ENCODE data around the gene CCDC117. TPM values are rescaled to one million over a fixed set of nuclear protein-coding genes. Genes with fewer than 3 reads are reported as not detected.

The CCDC117 gene
- total and polyA plus RNA-seq, 7 experiments from 2014 or later = 8.7 to 33.5 (median 19.7) TPM

DNA sequence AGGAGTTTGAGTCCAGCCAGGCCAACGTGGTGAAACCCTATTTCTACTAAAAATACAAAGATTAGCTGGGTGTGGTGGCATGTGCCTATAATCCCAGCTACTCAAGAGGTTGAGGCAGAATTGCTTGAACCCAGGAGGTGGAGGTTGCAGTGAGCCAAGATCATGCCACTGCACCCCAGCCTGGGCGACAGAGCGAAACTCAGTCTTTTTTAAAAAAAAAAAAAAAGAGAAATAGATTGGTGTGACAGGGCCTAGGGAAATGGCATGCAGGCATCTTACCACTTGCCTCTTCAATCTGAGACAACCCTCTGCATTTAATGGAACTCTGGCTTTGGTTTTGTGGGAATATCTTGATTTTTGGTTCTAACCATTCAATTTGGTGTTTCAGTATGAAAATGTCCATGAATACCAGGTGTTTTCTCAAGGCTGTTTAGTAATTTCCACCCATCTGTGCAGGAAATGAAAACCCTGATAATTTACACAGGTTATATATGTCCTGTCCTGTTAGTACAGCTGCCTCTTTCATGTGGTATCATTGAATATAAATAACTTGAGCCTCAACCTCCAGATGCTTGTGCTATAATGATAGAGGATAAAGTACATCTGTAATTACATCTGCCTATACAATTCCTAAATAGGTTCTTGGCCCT, 19.5 kb downstream of the CCDC117 start:
- POLR2A ChIA-PET = interaction anchor here (0.6 to 10.6 kb wide), 4 partner anchors 9 to 878 kb away, joined by 3 to 79 read pairs (median 6); partner anchors contain the start of gene XBP1
- H3K27me3 Mint-ChIP-seq = no peaks in the 10 kb centered on the region
- ATAC-seq (peak; percentile 23), DNase-seq (no peak)
- H3K27ac Mint-ChIP-seq = peak overlapping the region; percentile 12 to 97 (median 63)
- no peak overlapping the region for H3K4me3 ChIP-seq (ENCODE audit: low read length)
- H3K4me1 ChIP-seq (ENCODE audit: control insufficient read depth in 2 of 2, insufficient read depth in 2 of 2, low read length in 2 of 2) = peaks cover 22 to 34% of the 10 kb centered on the region in 2 donors
- CTCF ChIA-PET = interaction anchor here (1.1 to 7.8 kb wide), 2 partner anchors 38 to 64 kb away, joined by 4 to 82 read pairs; no protein-coding TSS in a partner anchor
- H3K36me3 Mint-ChIP-seq = peaks cover 10 to 41% (median 25%) of the 10 kb centered on the region in 5 donors
- H3K9me3 ChIP-seq (ENCODE audit: control insufficient read depth in 2 of 3, low read length in 3 of 3) = no peaks in the 10 kb centered on the region
- no peaks in the 10 kb centered on the region for H3K9me3 Mint-ChIP-seq
- H3K4me3 Mint-ChIP-seq = peak overlapping the region in 5 of 10 donors; percentile 10 to 40 (median 34)
- H3K27ac ChIP-seq (ENCODE audit: low read depth, low read length) = no peak overlapping the region
- H3K27me3 ChIP-seq (ENCODE audit: control insufficient read depth in 2 of 2, insufficient read depth in 2 of 2, low read length in 2 of 2) = no peaks in the 10 kb centered on the region
- H3K36me3 ChIP-seq (ENCODE audit: control insufficient read depth in 2 of 3, insufficient read depth in 3 of 3, low read length in 3 of 3) = peaks cover 25 to 34% (median 30%) of the 10 kb centered on the region in 3 experiments
- H3K4me1 Mint-ChIP-seq = peaks cover 38 to 74% (median 66%) of the 10 kb centered on the region in 7 donors
- intact Hi-C loops (cut with micrococcal nuclease) = loop anchor here (1.0 to 10.0 kb wide), 4 partner anchors 8 to 877 kb away; partner anchors contain the start of genes PITPNB (in 1 of the 2) and XBP1 (in 1 of the 2)

DNA sequence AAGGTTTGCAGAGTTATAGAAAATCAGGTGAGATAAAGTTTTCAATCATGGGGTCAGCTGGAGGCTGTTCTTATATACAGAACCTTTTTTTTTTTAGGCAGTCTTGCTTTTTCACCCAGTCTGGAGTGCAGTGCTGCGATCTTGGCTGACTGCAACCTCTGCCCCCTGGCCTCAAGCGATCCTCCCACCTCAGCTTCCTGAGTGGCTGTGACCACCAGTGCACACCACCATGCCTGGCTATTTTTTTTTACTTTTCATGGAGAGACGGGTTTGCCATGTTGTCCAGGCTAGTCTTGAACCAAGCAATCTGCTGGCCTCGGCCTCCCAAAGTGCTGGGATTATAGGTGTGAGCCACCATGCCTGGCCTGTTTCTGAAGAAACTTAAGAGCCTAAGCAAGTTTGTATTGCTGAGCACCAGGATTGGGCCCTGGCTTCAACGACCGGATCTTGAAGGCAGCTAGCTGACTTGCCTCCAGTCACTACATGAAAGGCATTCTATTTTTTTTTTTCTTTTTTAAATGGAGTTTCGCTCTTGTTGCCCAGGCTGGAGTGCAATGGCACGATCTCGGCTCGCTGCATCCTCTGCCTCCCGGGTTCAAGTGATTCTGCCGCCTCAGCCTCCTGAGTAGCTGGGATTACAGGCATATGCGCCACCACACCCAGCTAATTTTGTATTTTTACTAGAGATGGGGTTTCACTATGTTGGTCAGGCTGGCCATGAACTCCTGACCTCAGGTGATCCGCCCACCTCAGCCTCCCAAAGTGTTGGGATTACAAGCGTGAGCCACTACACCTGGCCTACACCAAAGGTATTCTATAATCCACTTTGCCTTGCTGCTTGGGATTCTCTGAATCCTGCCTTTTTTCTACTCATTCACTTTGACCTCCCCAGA, 20.2 kb downstream of the CCDC117 start:
- ChIA-PET POLR2A (interaction anchor here (0.6 to 10.6 kb wide), 4 partner anchors 8 to 879 kb away, joined by 3 to 79 read pairs (median 6); partner anchors contain the start of gene XBP1), CTCF (interaction anchor here (7.8 kb wide), 1 partner anchor 37 kb away, joined by 82 read pairs; no protein-coding TSS in a partner anchor)
- H3K4me1 ChIP-seq (ENCODE audit: control insufficient read depth in 2 of 2, insufficient read depth in 2 of 2, low read length in 2 of 2) = peaks cover 29 to 34% of the 10 kb centered on the region in 2 donors
- H3K27me3 ChIP-seq (ENCODE audit: control insufficient read depth in 2 of 2, insufficient read depth in 2 of 2, low read length in 2 of 2) = no peaks in the 10 kb centered on the region
- H3K36me3 ChIP-seq (ENCODE audit: control insufficient read depth in 2 of 3, insufficient read depth in 3 of 3, low read length in 3 of 3) = peaks cover 25 to 35% (median 31%) of the 10 kb centered on the region in 3 experiments
- Mint-ChIP-seq H3K4me1 (peaks cover 41 to 81% (median 71%) of the 10 kb centered on the region in 7 donors), H3K27me3 (no peaks in the 10 kb centered on the region), H3K4me3 (peak overlapping the region in 6 of 10 donors; percentile 1 to 41 (median 26)), H3K9me3 (no peaks in the 10 kb centered on the region), H3K27ac (peak overlapping the region; percentile 18 to 97 (median 76)), H3K36me3 (peaks cover 10 to 46% (median 26%) of the 10 kb centered on the region in 5 donors)
- intact Hi-C loops (cut with micrococcal nuclease) = loop anchor here (1.0 to 10.0 kb wide), 3 partner anchors 8 to 878 kb away; partner anchors contain the start of genes PITPNB (in 1 of the 2) and XBP1 (in 1 of the 2)
- no peak overlapping the region for H3K4me3 ChIP-seq (ENCODE audit: low read length)
- DNase-seq (peak in 1 of 9 donors; percentile 14), ATAC-seq (peak; percentile 39)
- H3K9me3 ChIP-seq (ENCODE audit: control insufficient read depth in 2 of 3, low read length in 3 of 3) = no peaks in the 10 kb centered on the region
- no peak overlapping the region for H3K27ac ChIP-seq (ENCODE audit: low read depth, low read length)

DNA sequence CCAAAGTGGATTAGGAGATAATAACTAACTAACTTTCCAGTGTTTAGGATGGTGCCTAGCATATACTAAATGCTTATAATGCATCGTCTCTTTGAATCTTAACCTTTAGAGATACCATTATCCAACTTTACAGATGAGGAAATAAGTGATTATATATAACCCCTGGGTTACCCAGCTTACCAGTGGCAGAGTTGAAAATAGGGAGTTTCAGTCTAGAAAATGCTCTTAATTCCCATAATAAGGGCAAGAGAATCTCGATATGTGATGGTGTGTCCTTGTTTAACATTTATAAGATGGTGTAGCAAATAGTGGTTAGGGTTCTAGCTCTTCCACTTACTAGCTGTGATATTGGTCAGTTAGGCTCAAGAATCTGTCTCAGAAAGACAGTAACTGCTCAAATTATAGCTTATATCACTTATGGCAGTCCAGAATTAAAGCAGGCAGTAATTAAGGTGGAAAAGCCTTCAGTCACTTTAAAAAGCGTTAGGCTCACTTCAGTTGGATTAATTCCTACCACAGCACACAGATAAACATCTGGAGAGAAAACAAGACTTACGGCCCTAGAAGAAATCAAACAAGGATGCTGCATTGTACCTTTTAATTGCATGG, 21.6 kb downstream of the CCDC117 start:
- peaks cover 10 to 57% (median 26%) of the 10 kb centered on the region in 5 donors for H3K36me3 Mint-ChIP-seq
- no peaks in the 10 kb centered on the region for H3K27me3 Mint-ChIP-seq
- H3K27ac Mint-ChIP-seq = peak overlapping the region in 7 of 9 donors; percentile 11 to 97 (median 58)
- intact Hi-C loops (cut with micrococcal nuclease) = loop anchor here in 1 of 2 donors (5.0 to 10.0 kb wide), 2 partner anchors 248 to 879 kb away; partner anchors contain the start of gene PITPNB
- ChIA-PET POLR2A (interaction anchor here (0.8 to 4.2 kb wide), 4 partner anchors 9 to 36 kb away, joined by 4 to 16 read pairs (median 7); no protein-coding TSS in a partner anchor), CTCF (interaction anchor here (0.6 to 0.9 kb wide), 2 partner anchors 8 to 35 kb away, joined by 3 to 4 read pairs; no protein-coding TSS in a partner anchor)
- no peak overlapping the region for H3K4me3 ChIP-seq (ENCODE audit: low read length)
- H3K4me1 Mint-ChIP-seq = peaks cover 41 to 93% (median 78%) of the 10 kb centered on the region in 7 donors
- ATAC-seq (no peak), DNase-seq (no peak)
- peak overlapping the region in 2 of 10 donors; percentile 38 to 70 for H3K4me3 Mint-ChIP-seq
- no peaks in the 10 kb centered on the region for H3K27me3 ChIP-seq (ENCODE audit: control insufficient read depth in 2 of 2, insufficient read depth in 2 of 2, low read length in 2 of 2)
- H3K36me3 ChIP-seq (ENCODE audit: control insufficient read depth in 2 of 3, insufficient read depth in 3 of 3, low read length in 3 of 3) = peaks cover 25 to 35% (median 30%) of the 10 kb centered on the region in 3 experiments
- H3K9me3 Mint-ChIP-seq = no peaks in the 10 kb centered on the region
- H3K4me1 ChIP-seq (ENCODE audit: control insufficient read depth in 2 of 2, insufficient read depth in 2 of 2, low read length in 2 of 2) = peaks cover 34 to 40% of the 10 kb centered on the region in 2 donors
- H3K27ac ChIP-seq (ENCODE audit: low read depth, low read length) = peak overlapping the region; percentile 14
- H3K9me3 ChIP-seq (ENCODE audit: control insufficient read depth in 2 of 3, low read length in 3 of 3) = no peaks in the 10 kb centered on the region

DNA sequence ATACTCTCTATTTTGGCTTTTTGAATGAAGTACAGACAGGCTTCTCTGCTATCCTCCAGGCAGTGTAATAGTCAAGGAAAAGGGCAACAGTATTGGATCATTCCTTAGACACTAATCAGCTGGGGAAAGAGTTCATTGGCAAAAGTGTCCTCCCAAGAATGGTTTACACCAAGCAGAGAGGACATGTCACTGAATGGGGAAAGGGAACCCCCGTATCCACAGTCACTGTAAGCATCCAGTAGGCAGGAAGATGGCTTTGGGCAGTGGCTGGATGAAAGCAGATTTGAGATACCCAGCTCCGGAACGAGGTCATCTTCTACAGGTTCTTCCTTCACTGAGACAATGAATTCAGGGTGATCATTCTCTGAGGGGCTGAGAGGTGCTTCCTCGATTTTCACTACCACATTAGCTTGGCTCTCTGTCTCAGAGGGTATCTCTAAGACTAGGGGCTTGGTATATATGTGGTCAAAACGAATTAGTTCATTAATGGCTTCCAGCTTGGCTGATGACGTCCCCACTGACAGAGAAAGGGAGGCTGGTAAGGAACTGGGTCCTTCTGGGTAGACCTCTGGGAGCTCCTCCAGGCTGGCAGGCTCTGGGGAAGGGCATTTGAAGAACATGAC, 22.7 kb downstream of the CCDC117 start:
- Histone ChIP-seq H3K27me3 (ENCODE audit: control insufficient read depth in 2 of 2, insufficient read depth in 2 of 2, low read length in 2 of 2) (no peaks in the 10 kb centered on the region), H3K27ac (ENCODE audit: low read depth, low read length) (no peak overlapping the region), H3K4me1 (ENCODE audit: control insufficient read depth in 2 of 2, insufficient read depth in 2 of 2, low read length in 2 of 2) (peaks cover 34 to 40% of the 10 kb centered on the region in 2 donors), H3K9me3 (ENCODE audit: control insufficient read depth in 2 of 3, low read length in 3 of 3) (no peaks in the 10 kb centered on the region), H3K4me3 (ENCODE audit: low read length) (no peak overlapping the region), H3K36me3 (ENCODE audit: control insufficient read depth in 2 of 3, insufficient read depth in 3 of 3, low read length in 3 of 3) (peaks cover 25 to 36% (median 35%) of the 10 kb centered on the region in 3 experiments)
- ChIA-PET CTCF (interaction anchor here (0.6 kb wide), 1 partner anchor 25 kb away, joined by 5 read pairs; no protein-coding TSS in a partner anchor), POLR2A (interaction anchor here (0.8 to 4.2 kb wide), 6 partner anchors 12 to 35 kb away, joined by 3 to 16 read pairs (median 4); no protein-coding TSS in a partner anchor)
- DNase-seq (no peak), ATAC-seq (no peak)
- Mint-ChIP-seq H3K9me3 (no peaks in the 10 kb centered on the region), H3K27ac (peak overlapping the region in 4 of 9 donors; percentile 6 to 97 (median 42)), H3K4me1 (peaks cover 46 to 88% (median 75%) of the 10 kb centered on the region in 7 donors), H3K36me3 (peaks cover 16 to 58% (median 34%) of the 10 kb centered on the region in 5 donors), H3K27me3 (no peaks in the 10 kb centered on the region), H3K4me3 (peak overlapping the region in 4 of 10 donors; percentile 10 to 68 (median 56))
- intact Hi-C loops (cut with micrococcal nuclease) = loop anchor here in 1 of 2 donors (10.0 kb wide), 1 partner anchor 880 kb away; the partner anchor contains the start of gene PITPNB

DNA sequence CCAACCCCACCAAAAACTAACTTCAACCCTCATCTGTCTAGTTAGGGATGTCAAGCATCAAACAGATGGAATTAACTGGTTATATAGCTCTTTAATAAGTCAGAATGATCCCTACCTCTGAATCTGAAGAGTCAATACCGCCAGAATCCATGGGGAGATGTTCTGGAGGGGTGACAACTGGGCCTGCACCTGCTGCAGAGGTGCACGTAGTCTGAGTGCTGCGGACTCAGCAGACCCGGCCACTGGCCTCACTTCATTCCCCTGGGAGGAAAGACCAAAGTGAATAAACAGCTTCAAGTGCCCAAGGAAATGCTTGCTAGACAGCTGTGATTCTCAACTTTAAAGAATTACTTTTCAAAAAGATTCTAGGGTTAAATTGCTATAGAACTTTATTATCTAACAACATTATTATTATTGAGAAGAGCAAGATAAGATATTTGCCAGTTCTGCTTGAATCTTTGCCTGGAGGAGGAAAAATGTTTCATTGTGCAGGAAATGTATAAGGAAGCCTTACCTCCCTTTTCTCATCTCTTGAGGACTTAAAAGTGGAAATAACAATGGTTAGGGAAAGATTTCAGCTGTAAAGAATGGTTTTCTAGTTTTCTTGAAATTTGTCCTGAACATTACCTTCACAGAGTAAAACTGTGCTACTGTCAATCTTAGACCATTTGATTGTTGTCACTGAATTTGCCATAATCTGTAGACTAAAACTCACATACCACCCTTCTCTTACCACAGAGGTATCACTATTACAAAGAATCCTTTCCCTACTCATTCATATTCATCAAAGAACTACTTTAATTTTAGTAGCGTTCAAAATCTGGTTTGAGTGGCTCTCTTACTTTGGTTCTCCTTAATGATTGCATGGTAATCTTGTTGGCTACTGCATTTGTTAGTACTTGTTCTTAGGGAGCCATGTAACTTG, 23.7 kb downstream of the CCDC117 start:
- CTCF ChIA-PET = interaction anchor here (0.6 to 1.3 kb wide), 2 partner anchors 24 to 32 kb away, joined by 4 to 5 read pairs; no protein-coding TSS in a partner anchor
- Mint-ChIP-seq H3K27ac (peak overlapping the region; percentile 24 to 97 (median 66)), H3K4me3 (peak overlapping the region; percentile 1 to 99 (median 80)), H3K4me1 (peaks cover 39 to 85% (median 66%) of the 10 kb centered on the region in 7 donors), H3K36me3 (peaks cover 16 to 62% (median 34%) of the 10 kb centered on the region in 5 donors), H3K27me3 (no peaks in the 10 kb centered on the region), H3K9me3 (peaks cover 0 to 6% (median 0%) of the 10 kb centered on the region in 11 donors)
- H3K4me3 ChIP-seq (ENCODE audit: low read length) = no peak overlapping the region
- H3K27ac ChIP-seq (ENCODE audit: low read depth, low read length) = peak overlapping the region; percentile 22
- DNase-seq (no peak), ATAC-seq (no peak)
- no peaks in the 10 kb centered on the region for H3K9me3 ChIP-seq (ENCODE audit: control insufficient read depth in 2 of 3, low read length in 3 of 3)
- intact Hi-C loops (cut with micrococcal nuclease) = loop anchor here in 1 of 2 donors (10.0 kb wide), 1 partner anchor 881 kb away; the partner anchor contains the start of gene PITPNB
- no peaks in the 10 kb centered on the region for H3K27me3 ChIP-seq (ENCODE audit: control insufficient read depth in 2 of 2, insufficient read depth in 2 of 2, low read length in 2 of 2)
- peaks cover 25 to 42% (median 35%) of the 10 kb centered on the region in 3 experiments for H3K36me3 ChIP-seq (ENCODE audit: control insufficient read depth in 2 of 3, insufficient read depth in 3 of 3, low read length in 3 of 3)
- peaks cover 29 to 40% of the 10 kb centered on the region in 2 donors for H3K4me1 ChIP-seq (ENCODE audit: control insufficient read depth in 2 of 2, insufficient read depth in 2 of 2, low read length in 2 of 2)
- POLR2A ChIA-PET = interaction anchor here (0.6 to 7.8 kb wide), 9 partner anchors 11 to 33 kb away, joined by 3 to 194 read pairs (median 9); no protein-coding TSS in a partner anchor
